Prostate gland (tissue), 2 donors: ENCODE results near the gene KXD1.

Source experiments
- CTCF ChIP-seq, 4 experiments: fragments of 200-600 bp in 2 of 4; fragments of 450-650 bp in 2 of 4; sonication (generic) in 2 of 4; IDR thresholded peaks; 1 replicate in 3 of 4; 2 replicates in 1 of 4; pipeline ENCODE4 v1.5.1; 2016 to 2019; ENCODE audit warnings: antibody characterized with exemption in 4 of 4, mild to moderate bottlenecking in 2 of 4, moderate library complexity in 2 of 4
- POLR2A ChIP-seq: fragments of 450-650 bp; IDR thresholded peaks from one replicate; pipeline ENCODE4 v1.6.1; 2016; ENCODE audit warnings: antibody characterized with exemption, mild to moderate bottlenecking
- POLR2AphosphoS5 ChIP-seq: sonication (generic); formaldehyde crosslinking; IDR thresholded peaks from one replicate; pipeline ENCODE4 v1.6.1; 2017; ENCODE audit warnings: antibody characterized with exemption

DNA sequence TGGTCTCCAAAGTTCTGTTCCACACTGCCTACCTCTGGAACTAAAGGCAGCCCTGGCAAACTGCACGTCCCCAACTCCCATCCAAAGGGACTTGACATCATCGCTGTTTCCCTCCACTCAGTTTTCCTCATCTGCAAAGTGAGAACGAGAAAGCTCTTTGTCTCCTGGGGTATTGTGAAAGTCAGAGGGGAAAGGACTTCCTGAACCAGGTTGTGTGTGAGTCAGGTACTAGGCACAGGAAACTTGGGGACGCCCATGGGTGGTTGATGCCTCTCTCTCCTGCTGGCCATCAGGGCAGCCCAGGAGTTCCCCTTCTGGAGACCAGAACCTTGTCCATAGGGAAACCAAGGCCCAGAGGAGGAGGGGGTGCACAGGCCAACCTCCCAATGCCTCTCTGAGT, 44.2 kb downstream of the KXD1 start:
- TF ChIP-seq CTCF (IDR thresholded peaks at IDR 0.05) (no peak), POLR2AphosphoS5 (no peak), POLR2A (no peak)
